ENCODE measurements around the gene CPB2. TPM values are rescaled to one million over a fixed set of nuclear protein-coding genes. Genes with fewer than 3 reads are reported as not detected.

Gene CPB2
- total and polyA plus RNA-seq, 9 of the 15 experiments (the other 6 are each of a cell fraction or from before 2014, with no cell fraction given), result 0.03 to 0.16 (median 0.07) TPM; not detected in 6

DNA sequence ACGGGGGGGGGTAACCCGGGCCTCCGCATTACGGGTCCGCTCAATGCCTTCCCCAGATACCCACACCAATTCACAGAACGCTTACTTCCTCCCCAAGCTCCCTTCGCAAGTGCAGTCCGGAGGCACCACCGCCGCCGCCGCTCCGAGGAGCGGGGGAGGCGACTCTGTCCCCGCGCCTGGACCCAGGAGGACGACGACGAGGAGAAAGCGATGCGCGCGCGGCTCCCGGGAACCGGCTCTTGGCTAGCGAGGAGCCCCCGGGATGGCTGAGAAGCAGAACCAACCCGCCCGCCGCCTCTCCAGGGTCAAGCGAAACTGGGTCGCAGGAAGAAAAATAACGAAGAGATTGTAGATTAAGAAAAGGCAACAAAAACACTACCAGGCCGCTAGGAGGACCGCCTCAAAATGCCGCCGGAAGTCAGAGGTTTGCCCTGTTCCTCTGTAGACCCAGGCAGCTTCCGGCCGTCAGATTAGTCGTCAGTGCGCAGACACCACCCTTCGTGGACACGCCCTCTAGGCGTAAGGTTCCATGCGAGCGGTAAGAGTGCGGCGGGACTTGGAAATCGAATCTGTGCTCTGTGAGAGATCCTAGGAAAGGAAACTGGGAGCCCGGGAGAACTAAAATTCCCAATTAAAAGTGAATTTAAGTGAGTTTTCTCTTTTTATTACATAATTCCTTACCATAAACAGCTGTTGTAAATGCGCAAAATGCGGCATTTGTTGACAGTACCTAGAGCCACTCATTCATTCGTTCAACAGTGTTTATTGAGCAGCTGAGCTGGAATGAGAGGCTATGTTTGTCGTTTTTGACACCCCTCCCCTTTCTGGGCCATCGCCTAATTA lies 52.3 kb downstream of the CPB2 start, which contains the start of gene ZC3H13 (continued):
- 0 out of 2 replicates have a peak, but pooled peaks have one; percentile 28 for TF ChIP-seq ETS1 (conservative IDR thresholded peaks at IDR 0.05; ENCODE audit: control insufficient read depth, low read depth, low read length)
- no peak for TF ChIP-seq NR2C2 (CRISPR knock-in tag; IDR thresholded peaks at IDR 0.05)
- TF ChIP-seq NR2C2 (tag; IDR thresholded peaks at IDR 0.05), result peak; percentile 75; the same call in 1 of the 2 replicates
- TF ChIP-seq HDAC2 (IDR thresholded peaks at IDR 0.05), result no peak
- TF ChIP-seq MTA3 (IDR thresholded peaks at IDR 0.05; ENCODE audit: borderline replicate concordance), result 0 out of 2 replicates have a peak, but pooled peaks have one; percentile 15
- TF ChIP-seq GATA2 (CRISPR knock-in tag; IDR thresholded peaks at IDR 0.05), result peak; percentile 62; the same call in 1 of the 2 replicates
- TF ChIP-seq HMGN3 (IDR thresholded peaks at IDR 0.05; ENCODE audit: borderline replicate concordance, extremely low read depth, insufficient read length, low read depth, low read length), result peak; percentile 33
- peak; percentile 75 for TF ChIP-seq TAF1 (IDR thresholded peaks at IDR 0.05; ENCODE audit: control insufficient read depth, extremely low read depth, insufficient read depth, low read length, severe bottlenecking)
- peak; percentile 41; the same call in 1 of the 2 replicates for TF ChIP-seq KLF1 (tag; IDR thresholded peaks at IDR 0.05)
- TF ChIP-seq HCFC1 (IDR thresholded peaks at IDR 0.05; ENCODE audit: low read depth, low read length), result peak; percentile 79
- peak in 1 of 2 experiments; percentile 27; a peak in 1 of 4 replicates for TF ChIP-seq KDM1A (IDR thresholded peaks at IDR 0.05)
- peak; percentile 89 for TF ChIP-seq ZBTB12 (CRISPR knock-in tag; IDR thresholded peaks at IDR 0.05)
- TF ChIP-seq, protein P1, sequence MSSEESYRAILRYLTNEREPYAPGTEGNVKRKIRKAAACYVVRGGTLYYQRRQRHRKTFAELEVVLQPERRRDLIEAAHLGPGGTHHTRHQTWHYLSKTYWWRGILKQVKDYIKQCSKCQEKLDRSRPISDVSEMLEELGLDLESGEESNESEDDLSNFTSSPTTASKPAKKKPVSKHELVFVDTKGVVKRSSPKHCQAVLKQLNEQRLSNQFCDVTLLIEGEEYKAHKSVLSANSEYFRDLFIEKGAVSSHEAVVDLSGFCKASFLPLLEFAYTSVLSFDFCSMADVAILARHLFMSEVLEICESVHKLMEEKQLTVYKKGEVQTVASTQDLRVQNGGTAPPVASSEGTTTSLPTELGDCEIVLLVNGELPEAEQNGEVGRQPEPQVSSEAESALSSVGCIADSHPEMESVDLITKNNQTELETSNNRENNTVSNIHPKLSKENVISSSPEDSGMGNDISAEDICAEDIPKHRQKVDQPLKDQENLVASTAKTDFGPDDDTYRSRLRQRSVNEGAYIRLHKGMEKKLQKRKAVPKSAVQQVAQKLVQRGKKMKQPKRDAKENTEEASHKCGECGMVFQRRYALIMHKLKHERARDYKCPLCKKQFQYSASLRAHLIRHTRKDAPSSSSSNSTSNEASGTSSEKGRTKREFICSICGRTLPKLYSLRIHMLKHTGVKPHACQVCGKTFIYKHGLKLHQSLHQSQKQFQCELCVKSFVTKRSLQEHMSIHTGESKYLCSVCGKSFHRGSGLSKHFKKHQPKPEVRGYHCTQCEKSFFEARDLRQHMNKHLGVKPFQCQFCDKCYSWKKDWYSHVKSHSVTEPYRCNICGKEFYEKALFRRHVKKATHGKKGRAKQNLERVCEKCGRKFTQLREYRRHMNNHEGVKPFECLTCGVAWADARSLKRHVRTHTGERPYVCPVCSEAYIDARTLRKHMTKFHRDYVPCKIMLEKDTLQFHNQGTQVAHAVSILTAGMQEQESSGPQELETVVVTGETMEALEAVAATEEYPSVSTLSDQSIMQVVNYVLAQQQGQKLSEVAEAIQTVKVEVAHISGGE (CRISPR knock-in tag; IDR thresholded peaks at IDR 0.05), result peak in 1 of 3 experiments; percentile 77; a peak in 2 of 6 replicates
- peak; percentile 75 for TF ChIP-seq TBP (optimal IDR thresholded peaks at IDR 0.05; ENCODE audit: low read depth, low read length)
- peak; percentile 79; the same call in 1 of the 2 replicates for TF ChIP-seq PHF8 (IDR thresholded peaks at IDR 0.05; ENCODE audit: borderline replicate concordance, low read length)
- TF ChIP-seq ELF2 (CRISPR knock-in tag; IDR thresholded peaks at IDR 0.05), result peak; percentile 75
- peak; percentile 12; the same call in 1 of the 2 replicates for TF ChIP-seq NFIC (IDR thresholded peaks at IDR 0.05)
- no peak for TF ChIP-seq NR4A1 (CRISPR knock-in tag; IDR thresholded peaks at IDR 0.05)
- TF ChIP-seq NR4A1 (tag; IDR thresholded peaks at IDR 0.05), result no peak
- TF ChIP-seq ZNF24 (IDR thresholded peaks at IDR 0.05), result peak; percentile 99
- no peak for TF ChIP-seq PCBP2 (IDR thresholded peaks at IDR 0.05; ENCODE audit: low read depth, low read length, poor library complexity, severe bottlenecking)
